NCI-H146 treated with DMSO at 0.1 percent for 48 hours (cell line): ENCODE results near the gene TTR.

ENCODE experiments used
- DNase-seq: peaks from one replicate; lab custom pipeline; 2025; ENCODE audit not compliant: unreplicated experiment; lab: John Stamatoyannopoulos, UW

Gene TTR

GRCh38 chr18:31578126-31578525, 13.6 kb upstream of the TTR start:
- no peak for DNase-seq

GRCh38 chr18:31579375-31579774, 12.3 kb upstream of the TTR start:
- DNase-seq: no peak

GRCh38 chr18:31581498-31582197, 10.0 kb upstream of the TTR start:
- no peak for DNase-seq

GRCh38 chr18:31583185-31583854, 8.4 kb upstream of the TTR start:
- DNase-seq: no peak

GRCh38 chr18:31585991-31586390, 5.7 kb upstream of the TTR start:
- no peak for DNase-seq

- no peak for DNase-seq
Measured at GRCh38 chr18:31586616-31587015, 5.1 kb upstream of the TTR start.

GRCh38 chr18:31587529-31587928, 4.1 kb upstream of the TTR start:
- DNase-seq: no peak

GRCh38 chr18:31590570-31590969, 1.1 kb upstream of the TTR start:
- no peak for DNase-seq

- no peak for DNase-seq
Measured at GRCh38 chr18:31591113-31591512, 564 bp upstream of the TTR start.

GRCh38 chr18:31592506-31593157, 955 bp downstream of the TTR start:
- DNase-seq: no peak

GRCh38 chr18:31595121-31595771, 3.6 kb downstream of the TTR start:
- DNase-seq: no peak

GRCh38 chr18:31596081-31596872, 4.6 kb downstream of the TTR start:
- DNase-seq: no peak

GRCh38 chr18:31598021-31598805, 6.5 kb downstream of the TTR start:
- DNase-seq: no peak

GRCh38 chr18:31603315-31603714, 11.6 kb downstream of the TTR start:
- DNase-seq: no peak

- no peak for DNase-seq
Measured at GRCh38 chr18:31606265-31606664, 14.6 kb downstream of the TTR start.

GRCh38 chr18:31607384-31607783, 15.7 kb downstream of the TTR start:
- DNase-seq: no peak

- DNase-seq: no peak
Measured at GRCh38 chr18:31609886-31610285, 18.2 kb downstream of the TTR start.

- DNase-seq: peak; percentile 44
Measured at GRCh38 chr18:31610286-31611205, 18.9 kb downstream of the TTR start.

- no peak for DNase-seq
Measured at GRCh38 chr18:31611511-31611910, 19.8 kb downstream of the TTR start.
